Aorta (tissue), 5 donors: ENCODE results near the gene CELF1. TPM values are rescaled to one million over a fixed set of nuclear protein-coding genes. Genes with fewer than 3 reads are reported as not detected.

Experiments
- ATAC-seq: fragments of 200-7000 bp; cut with Tn5 transposase; one replicate; pipeline ENCODE4 v1.9.1; 2022; ENCODE audit warnings: moderate library complexity; ENCODE audit not compliant: low FRiP score
- DNase-seq, 2 donors: peaks; one replicate each; pipeline ENCODE4 v3.0.0-alpha.2; 2020
- H3K27ac ChIP-seq, 2 donors: one replicate each; pipeline ENCODE4 v1.5.1; 2013; ENCODE audit warnings: low read length in 2 of 2, mild to moderate bottlenecking in 2 of 2, moderate library complexity in 2 of 2, control low read depth in 1 of 2, inconsistent platforms in 1 of 2, low read depth in 1 of 2
- H3K27me3 ChIP-seq, 2 donors: one replicate each; pipeline ENCODE4 v1.6.1; 2013; ENCODE audit warnings: control low read depth in 1 of 2, low read length in 1 of 2, mild to moderate bottlenecking in 1 of 2, moderate library complexity in 1 of 2; ENCODE audit not compliant: insufficient read depth in 2 of 2, control insufficient read depth in 1 of 2
- H3K36me3 ChIP-seq, 2 donors: one replicate each; pipeline ENCODE4 v1.6.1; 2013; ENCODE audit warnings: control low read depth in 1 of 2, low read length in 1 of 2, mild to moderate bottlenecking in 1 of 2; ENCODE audit not compliant: insufficient read depth in 2 of 2, control insufficient read depth in 1 of 2
- H3K4me1 ChIP-seq, 2 donors: one replicate each; pipeline ENCODE4 v1.6.1; 2013; ENCODE audit warnings: low read length in 2 of 2, control low read depth in 1 of 2, mild to moderate bottlenecking in 1 of 2, moderate library complexity in 1 of 2; ENCODE audit not compliant: insufficient read depth in 2 of 2, control insufficient read depth in 1 of 2
- H3K4me3 ChIP-seq, 2 donors: one replicate each; pipeline ENCODE4 v1.5.1; 2013; ENCODE audit warnings: low read length in 2 of 2, control low read depth in 1 of 2, mild to moderate bottlenecking in 1 of 2
- H3K9me3 ChIP-seq: one replicate; pipeline ENCODE4 v1.6.1; 2013; ENCODE audit warnings: mild to moderate bottlenecking, low read length; ENCODE audit not compliant: control insufficient read depth
- WGBS, 2 donors: extraction: QIAGEN DNeasy Blood & Tissue Kit; methylation state at CpG; one replicate each; pipeline ENCODE4 v1.1.7; 2013; 5-methylcytosine and 5-hydroxymethylcytosine counted together
- intact Hi-C, 2 donors: fragments of 100-400 bp; cut with DNase I; formaldehyde crosslinking; loops; one replicate each; pipeline versions ENCODE4 v1.14.2 to v1.15.0; 2022
- polyA plus RNA-seq, 2 donors: library from polyadenylated mRNA; stranded (reverse); fragments of 200-250 nt; gene quantifications; one replicate each; pipeline ENCODE4 v1.2.3, GENCODE V29; 2013
- total RNA-seq, 2 donors: library from RNA; stranded (reverse); fragmentation: NEBNext Ultra II Directional; extraction: Animal tissue kit (Norgen Biotek cat#: 25700); gene quantifications; one replicate each; pipeline ENCODE4 v1.2.1, GENCODE V29; 2021
- donor health status: healthy with polysubstance abuse.
- donor health status: Bipolar disorder and iron deficiency.
- donor health status: DM: no; HTN: no; CAD: no.
- donor health status: DM: no; HTN: no; CAD: no.
- donor health status: DM: yes; HTN: yes; CAD: no.

The CELF1 gene
- total and polyA plus RNA-seq, 4 donors = 11.3 to 114 (median 58.1) TPM

GRCh38 chr11:47591764-47592163 lies 38.8 kb upstream of the CELF1 start:
- intact Hi-C loops = no loop called here
- 67 to 71% methylated on average over 7 of the region's 7 CpGs for WGBS, 2 donors

GRCh38 chr11:47589977-47590861 lies 37.3 kb upstream of the CELF1 start:
- peak overlapping the region in 1 of 2 donors; percentile 3 for H3K4me3 ChIP-seq
- intact Hi-C loops = no loop called here
- no peaks in the 10 kb centered on the region for H3K4me1 ChIP-seq
- no peak overlapping the region for H3K27ac ChIP-seq
- ATAC-seq (no peak), DNase-seq (peak in 1 of 2 donors; percentile 29)
- WGBS, 2 donors = 27 to 28% methylated on average over 91 to 122 of the region's 122 CpGs
- no peaks in the 10 kb centered on the region for H3K36me3 ChIP-seq
- H3K27me3 ChIP-seq = no peaks in the 10 kb centered on the region
- H3K9me3 ChIP-seq = no peaks in the 10 kb centered on the region

More at GRCh38 chr11:47591764-47592163, 38.8 kb upstream of the CELF1 start:
- no peak overlapping the region for H3K4me3 ChIP-seq
- H3K4me1 ChIP-seq = no peaks in the 10 kb centered on the region
- ATAC-seq (no peak), DNase-seq (peak in 1 of 2 donors; percentile 11)
- H3K36me3 ChIP-seq = no peaks in the 10 kb centered on the region
- H3K9me3 ChIP-seq = no peaks in the 10 kb centered on the region
- no peak overlapping the region for H3K27ac ChIP-seq
- no peaks in the 10 kb centered on the region for H3K27me3 ChIP-seq

- peak in 1 of 2 donors; percentile 33 for DNase-seq
- Histone ChIP-seq H3K27me3 (no peaks in the 10 kb centered on the region), H3K27ac (no peak overlapping the region), H3K9me3 (no peaks in the 10 kb centered on the region), H3K4me1 (no peaks in the 10 kb centered on the region), H3K4me3 (peak overlapping the region in 1 of 2 donors; percentile 3), H3K36me3 (no peaks in the 10 kb centered on the region)
- 26 to 29% methylated on average over 50 to 51 of the region's 51 CpGs for WGBS, 2 donors
- intact Hi-C loops = no loop called here
- ATAC-seq = peak; percentile 42
These were observed 36.6 kb upstream of the CELF1 start for GRCh38 chr11:47589584-47589976.

GRCh38 chr11:47589118-47589517 lies 36.2 kb upstream of the CELF1 start:
- no peaks in the 10 kb centered on the region for H3K9me3 ChIP-seq
- ATAC-seq (no peak), DNase-seq (peak in 1 of 2 donors; percentile 0)
- H3K4me3 ChIP-seq = no peak overlapping the region
- intact Hi-C loops = no loop called here
- no peaks in the 10 kb centered on the region for H3K4me1 ChIP-seq
- peaks cover 0 to 2% of the 10 kb centered on the region in 2 donors for H3K36me3 ChIP-seq
- H3K27me3 ChIP-seq = no peaks in the 10 kb centered on the region
- WGBS, 2 donors = 80 to 85% methylated on average over 11 of the region's 11 CpGs
- H3K27ac ChIP-seq = no peak overlapping the region

- DNase-seq (peak; percentile 80 to 90), ATAC-seq (peak; percentile 61)
- 80 to 89% methylated on average over 14 of the region's 14 CpGs for WGBS, 2 donors
- intact Hi-C loops = no loop called here
- Histone ChIP-seq H3K27ac (no peak overlapping the region), H3K4me3 (no peak overlapping the region), H3K36me3 (peaks cover 5 to 6% of the 10 kb centered on the region in 2 donors), H3K27me3 (no peaks in the 10 kb centered on the region), H3K4me1 (no peaks in the 10 kb centered on the region), H3K9me3 (no peaks in the 10 kb centered on the region)
These were observed 34.9 kb upstream of the CELF1 start for GRCh38 chr11:47587723-47588326.

GRCh38 chr11:47587039-47587716 lies 34.2 kb upstream of the CELF1 start:
- WGBS, 2 donors = 78 to 80% methylated on average over 6 of the region's 6 CpGs
- Histone ChIP-seq H3K27ac (no peak overlapping the region), H3K27me3 (no peaks in the 10 kb centered on the region), H3K9me3 (no peaks in the 10 kb centered on the region), H3K36me3 (peaks cover 5 to 6% of the 10 kb centered on the region in 2 donors), H3K4me3 (no peak overlapping the region), H3K4me1 (no peaks in the 10 kb centered on the region)
- intact Hi-C loops = no loop called here
- peak in 1 of 2 donors; percentile 45 for DNase-seq
- no peak for ATAC-seq

GRCh38 chr11:47586098-47586855 lies 33.3 kb upstream of the CELF1 start, which contains the start of gene FAM180B:
TSS of gene FAM180B (plus strand) at chr11:47586678. CDS start at chr11:47586769, 91 bp downstream.
- Histone ChIP-seq H3K4me3 (no peak within 1 kb of the TSS), H3K9me3 (no peaks in the 10 kb centered on the region), H3K27me3 (no peaks in the 10 kb centered on the region), H3K27ac (no peak within 1 kb of the TSS), H3K36me3 (peaks cover 5 to 12% of the 10 kb centered on the region in 2 donors), H3K4me1 (no peaks in the 10 kb centered on the region)
- no peak for ATAC-seq
- DNase-seq = peak in 1 of 2 donors; percentile 60
- WGBS, 2 donors = 70 to 73% methylated on average over 12 of the region's 12 CpGs
- intact Hi-C loops = no loop called here

GRCh38 chr11:47583844-47584243 lies 30.9 kb upstream of the CELF1 start:
- no peaks in the 10 kb centered on the region for H3K9me3 ChIP-seq
- intact Hi-C loops = no loop called here
- DNase-seq (peak in 1 of 2 donors; percentile 18), ATAC-seq (no peak)
- H3K4me1 ChIP-seq = peaks cover 0 to 1% of the 10 kb centered on the region in 2 donors
- 85 to 89% methylated on average over 5 of the region's 5 CpGs for WGBS, 2 donors
- H3K4me3 ChIP-seq = no peak overlapping the region
- H3K27me3 ChIP-seq = no peaks in the 10 kb centered on the region
- no peak overlapping the region for H3K27ac ChIP-seq
- peaks cover 5 to 13% of the 10 kb centered on the region in 2 donors for H3K36me3 ChIP-seq
